Panc1 (cell line): Measurements from ENCODE around the gene COL4A2.

Source experiments
- CTCF ChIP-seq: fragments of 450-650 bp; IDR thresholded peaks from 2 replicates; pipeline ENCODE4 v1.5.1; 2017; ENCODE audit warnings: mild to moderate bottlenecking
- POLR2AphosphoS5 ChIP-seq: IDR thresholded peaks from 2 replicates; pipeline ENCODE4 v1.6.1; 2012; ENCODE audit warnings: mild to moderate bottlenecking, low read depth, low read length, moderate library complexity
- REST ChIP-seq, 2 experiments: IDR thresholded peaks; 2 replicates each; pipeline ENCODE4 v1.6.1; 2011 to 2012; ENCODE audit warnings: low read depth in 2 of 2, control low read depth in 1 of 2, low read length in 1 of 2, mild to moderate bottlenecking in 1 of 2, moderate library complexity in 1 of 2; ENCODE audit not compliant: insufficient read depth in 1 of 2

GRCh38 chr13:110438211-110438610 lies 131.1 kb downstream of the COL4A2 start:
- TF ChIP-seq CTCF (no peak), POLR2AphosphoS5 (no peak), REST (IDR thresholded peaks at IDR 0.05; ENCODE audit: insufficient read depth in 1 of 2, low read depth in 2 of 2, low read length in 1 of 2) (no peak)
